OCI-LY3 (cell line): ENCODE measurements around the gene VWC2.

ENCODE experiments used
- CTCF ChIP-seq: fragments of 200-600, 300-600 bp; sonication (generic); IDR thresholded peaks from 2 replicates; pipeline ENCODE4 v1.5.1; 2014; ENCODE audit warnings: antibody characterized with exemption, low read length, low read depth
- EZH2phosphoT487 ChIP-seq: fragments of 200-600 bp; shearing (Covaris generic); IDR thresholded peaks from 2 replicates; pipeline ENCODE4 v1.6.1; 2018; ENCODE audit warnings: antibody characterized with exemption, mixed run types, low read depth

DNA sequence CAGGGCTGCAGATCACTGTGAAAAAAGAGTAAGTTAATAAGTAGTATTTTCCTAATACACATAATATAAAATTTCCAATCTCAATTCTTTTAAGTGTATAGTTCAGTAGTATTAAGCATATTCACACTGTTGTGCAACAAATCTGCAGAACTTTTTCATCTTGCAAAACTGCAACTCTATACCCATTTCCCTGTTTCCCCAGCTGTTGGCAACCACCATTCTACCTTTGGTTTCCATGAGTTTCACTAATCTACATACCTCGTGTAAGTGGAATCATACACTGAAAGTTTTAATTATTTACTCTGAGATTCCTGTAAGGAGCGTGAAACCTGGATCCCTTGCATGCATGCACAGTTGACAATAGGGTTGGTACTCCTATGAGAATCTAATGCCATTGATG, 164.2 kb downstream of the VWC2 start:
- no peak for TF ChIP-seq CTCF
- TF ChIP-seq EZH2phosphoT487 = no peak
